Activated CD4-positive, alpha-beta memory T cell treated with anti-CD3 and anti-CD28 coated beads, Interleukin-2, amount 10 ng/mL, durations not matched to agents 7 days and 5 days (primary cell): ENCODE measurements around the gene HOXB8. TPM values are rescaled to one million over a fixed set of nuclear protein-coding genes. Genes with fewer than 3 reads are reported as not detected.

Experiments used
- CTCF ChIA-PET: fragments of 350-600 bp; sonication (Branson Sonifier 250); formaldehyde crosslinking; loops from one replicate; lab custom pipeline; 2021; ENCODE audit warnings: antibody characterized with exemption, inconsistent platforms; lab: Charles Lee
- POLR2A ChIA-PET: fragments of 350-600 bp; sonication (Branson Sonifier 250); formaldehyde crosslinking; loops from one replicate; lab custom pipeline; 2021; ENCODE audit warnings: antibody characterized with exemption; lab: Charles Lee
- DNase-seq: peaks from one replicate; pipeline ENCODE4 v3.0.0-alpha.2; 2020
- H3K27ac Mint-ChIP-seq: one replicate; pipeline ENCODE4 v1.8.0; 2021; ENCODE audit warnings: mild to moderate bottlenecking, mixed read lengths
- H3K27me3 Mint-ChIP-seq: one replicate; pipeline ENCODE4 v1.8.0; 2021; ENCODE audit warnings: mixed read lengths
- H3K36me3 Mint-ChIP-seq: one replicate; pipeline ENCODE4 v1.8.0; 2021; ENCODE audit warnings: low read depth, mixed read lengths
- H3K4me1 Mint-ChIP-seq: one replicate; pipeline ENCODE4 v1.8.0; 2021; ENCODE audit warnings: mixed read lengths
- H3K4me3 Mint-ChIP-seq: one replicate; pipeline ENCODE4 v1.8.0; 2021; ENCODE audit warnings: mild to moderate bottlenecking, mixed read lengths
- H3K9me3 Mint-ChIP-seq: one replicate; pipeline ENCODE4 v1.8.0; 2021; ENCODE audit warnings: mixed read lengths
- total RNA-seq, 2 experiments: library from RNA; stranded (reverse); gene quantifications; one replicate each; pipeline ENCODE4 v1.2.3, GENCODE V29; 2021

The HOXB8 gene
- total RNA-seq, 2 experiments from 2014 or later = not detected

DNA sequence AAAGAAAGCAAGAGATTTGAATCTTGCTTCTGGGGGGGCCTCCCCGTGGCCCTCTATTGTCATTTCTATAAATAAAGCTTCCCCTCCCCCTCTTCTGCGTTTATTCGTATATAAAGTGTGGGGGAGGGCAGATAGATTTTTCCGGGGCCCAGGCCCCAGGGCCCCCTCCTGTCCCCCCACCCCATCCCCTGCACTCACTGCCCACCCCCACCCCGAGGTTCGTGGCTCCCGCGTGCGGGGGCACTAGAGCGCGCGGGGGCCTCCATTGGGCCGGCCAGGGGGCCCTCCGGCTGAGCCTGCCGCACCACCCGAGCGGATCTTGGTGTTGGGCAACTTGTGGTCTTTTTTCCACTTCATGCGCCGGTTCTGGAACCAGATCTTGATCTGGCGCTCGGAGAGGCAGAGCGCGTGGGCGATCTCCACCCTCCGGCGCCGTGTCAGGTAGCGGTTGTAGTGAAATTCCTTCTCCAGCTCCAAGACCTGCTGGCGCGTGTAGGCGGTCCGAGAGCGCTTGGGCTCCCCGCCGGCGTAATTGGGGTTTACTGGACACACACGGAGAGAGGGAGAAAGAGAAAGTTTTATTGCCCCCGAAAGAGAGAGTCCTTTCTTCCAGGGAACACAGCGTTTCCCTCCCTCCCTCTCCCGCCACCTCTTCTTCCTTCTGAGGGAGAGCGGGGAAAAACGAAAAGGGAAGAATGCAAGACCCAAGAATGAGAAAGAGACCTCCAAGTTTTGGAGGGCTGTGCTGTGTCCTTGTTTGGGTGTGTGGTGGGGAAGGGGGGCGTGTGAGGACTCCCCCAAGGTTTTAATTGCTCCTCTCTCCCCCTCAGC lies 38.4 kb downstream of the HOXB8 start:
- POLR2A ChIA-PET = interaction anchor here (1.0 kb wide), 2 partner anchors 30 to 71 kb away, joined by 3 read pairs; no protein-coding TSS in a partner anchor
- Mint-ChIP-seq H3K27ac (peak overlapping the region; percentile 64), H3K4me3 (peak overlapping the region; percentile 83)

GRCh38 chr17:48575673-48576478 lies 39.2 kb downstream of the HOXB8 start:
- no peaks in the 10 kb centered on the region for H3K9me3 Mint-ChIP-seq
- peaks cover 48% of the 10 kb centered on the region for H3K4me1 Mint-ChIP-seq
- no peak overlapping the region for H3K27ac Mint-ChIP-seq
- peaks cover 17% of the 10 kb centered on the region for H3K36me3 Mint-ChIP-seq
- peaks cover 23% of the 10 kb centered on the region for H3K27me3 Mint-ChIP-seq
- ChIA-PET POLR2A (interaction anchor here (1.0 kb wide), 1 partner anchor 70 kb away, joined by 3 read pairs; no protein-coding TSS in a partner anchor), CTCF (interaction anchor here (1.3 kb wide), 1 partner anchor 224 kb away, joined by 3 read pairs; no protein-coding TSS in a partner anchor)
- no peak for DNase-seq
- H3K4me3 Mint-ChIP-seq = peak overlapping the region; percentile 58

More for the DNA sequence above, 38.4 kb downstream of the HOXB8 start:
- CTCF ChIA-PET = interaction anchor here (0.7 to 1.3 kb wide), 2 partner anchors 77 to 225 kb away, joined by 3 read pairs; no protein-coding TSS in a partner anchor
- Mint-ChIP-seq H3K27me3 (peaks cover 31% of the 10 kb centered on the region), H3K9me3 (no peaks in the 10 kb centered on the region), H3K36me3 (peaks cover 17% of the 10 kb centered on the region), H3K4me1 (peaks cover 55% of the 10 kb centered on the region)
- no peak for DNase-seq

- Mint-ChIP-seq H3K9me3 (no peaks in the 10 kb centered on the region), H3K4me3 (no peak overlapping the region), H3K27me3 (peaks cover 16% of the 10 kb centered on the region), H3K36me3 (peaks cover 17% of the 10 kb centered on the region), H3K4me1 (peaks cover 42% of the 10 kb centered on the region), H3K27ac (no peak overlapping the region)
- POLR2A ChIA-PET = no interaction called here
- CTCF ChIA-PET = interaction anchor here (0.7 kb wide), 1 partner anchor 146 kb away, joined by 3 read pairs; no protein-coding TSS in a partner anchor
- no peak for DNase-seq
These were observed 40.0 kb downstream of the HOXB8 start for GRCh38 chr17:48575066-48575582.

GRCh38 chr17:48574505-48575065 lies 40.5 kb downstream of the HOXB8 start:
- ChIA-PET CTCF (interaction anchor here (0.7 kb wide), 1 partner anchor 146 kb away, joined by 3 read pairs; no protein-coding TSS in a partner anchor), POLR2A (no interaction called here)
- Mint-ChIP-seq H3K4me1 (peaks cover 37% of the 10 kb centered on the region), H3K9me3 (no peaks in the 10 kb centered on the region), H3K36me3 (peaks cover 19% of the 10 kb centered on the region), H3K27ac (no peak overlapping the region), H3K27me3 (peaks cover 13% of the 10 kb centered on the region), H3K4me3 (no peak overlapping the region)
- no peak for DNase-seq

DNA sequence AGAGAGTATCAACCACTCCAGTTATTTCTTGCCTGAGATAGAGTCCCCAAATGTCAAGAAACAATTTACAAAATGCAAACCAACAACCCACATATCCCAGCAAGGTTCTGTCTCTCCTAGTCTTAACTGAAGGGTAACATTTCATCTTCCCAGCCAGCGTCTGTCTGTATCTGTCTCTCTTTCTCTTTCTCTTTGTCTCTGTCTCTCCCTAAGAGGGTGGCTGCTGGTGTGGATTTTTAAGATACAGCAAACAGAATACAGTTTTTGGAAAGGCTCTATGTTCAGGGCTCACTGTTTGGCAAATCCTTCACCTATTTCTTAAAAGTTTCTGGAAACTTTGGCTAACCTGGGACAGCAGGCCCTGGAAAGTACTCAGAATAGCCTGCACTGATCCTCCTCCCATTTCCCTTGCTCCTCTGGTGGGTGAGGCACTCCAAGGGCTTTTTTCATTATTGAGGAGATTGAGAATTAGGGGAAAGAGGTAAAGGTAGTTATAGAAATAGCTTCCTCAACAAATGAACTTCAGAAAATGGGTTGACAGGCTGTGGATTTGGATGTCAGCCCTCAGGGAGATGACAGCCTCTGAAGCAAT lies 43.2 kb downstream of the HOXB8 start:
- no peak for DNase-seq
- peaks cover 19% of the 10 kb centered on the region for H3K4me1 Mint-ChIP-seq
- no peak overlapping the region for H3K27ac Mint-ChIP-seq
- H3K9me3 Mint-ChIP-seq = no peaks in the 10 kb centered on the region
- H3K27me3 Mint-ChIP-seq = peaks cover 13% of the 10 kb centered on the region
- H3K4me3 Mint-ChIP-seq = no peak overlapping the region
- ChIA-PET POLR2A (no interaction called here), CTCF (no interaction called here)
- H3K36me3 Mint-ChIP-seq = peaks cover 19% of the 10 kb centered on the region

DNA sequence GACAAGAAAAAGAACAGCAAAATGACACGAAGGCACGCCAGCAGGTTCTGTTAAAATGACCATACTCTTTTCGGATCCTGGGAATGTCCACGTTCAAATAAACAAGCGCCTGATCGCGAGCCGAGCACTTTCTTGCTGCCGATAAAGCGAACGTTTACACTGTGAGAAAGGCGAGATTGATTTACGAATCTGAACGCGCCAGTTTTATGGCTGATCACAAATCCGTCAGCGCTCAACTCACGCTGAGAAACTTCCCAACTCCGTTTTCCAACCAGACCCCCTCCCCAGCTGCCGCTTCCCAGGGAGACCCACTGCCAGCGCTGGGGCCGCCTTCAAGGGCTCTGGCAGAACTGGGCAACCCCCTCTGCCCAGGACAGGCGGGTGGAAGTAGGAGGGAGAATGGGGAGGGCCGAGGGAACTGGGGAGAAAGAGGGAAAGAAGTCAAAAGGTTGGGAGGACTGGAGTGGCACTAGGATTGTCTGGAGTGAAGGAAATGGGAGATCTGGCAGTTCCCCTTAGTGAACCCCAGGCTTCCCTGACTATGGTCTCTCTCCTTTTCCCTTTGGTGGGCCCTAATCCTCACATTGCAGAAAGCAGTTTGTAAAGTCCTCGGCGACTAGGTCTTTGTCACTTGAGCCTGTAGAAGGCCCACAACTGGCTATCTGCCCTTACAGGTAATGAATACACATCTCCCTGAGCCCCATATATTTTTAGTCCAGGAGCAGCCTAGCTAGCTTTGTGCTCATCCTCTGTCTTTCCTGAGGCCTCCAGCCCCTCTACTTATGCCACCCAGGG lies 43.9 kb downstream of the HOXB8 start:
- Mint-ChIP-seq H3K27ac (no peak overlapping the region), H3K9me3 (no peaks in the 10 kb centered on the region), H3K4me1 (peaks cover 14% of the 10 kb centered on the region), H3K27me3 (peaks cover 11% of the 10 kb centered on the region), H3K36me3 (peaks cover 15% of the 10 kb centered on the region), H3K4me3 (no peak overlapping the region)
- POLR2A ChIA-PET = interaction anchor here (1.0 kb wide), 1 partner anchor 9 kb away, joined by 3 read pairs; no protein-coding TSS in a partner anchor
- no peak for DNase-seq
- CTCF ChIA-PET = no interaction called here

GRCh38 chr17:48570325-48571023 lies 44.6 kb downstream of the HOXB8 start:
- H3K27me3 Mint-ChIP-seq = peaks cover 11% of the 10 kb centered on the region
- H3K9me3 Mint-ChIP-seq = no peaks in the 10 kb centered on the region
- H3K36me3 Mint-ChIP-seq = peaks cover 10% of the 10 kb centered on the region
- H3K27ac Mint-ChIP-seq = no peak overlapping the region
- no peak overlapping the region for H3K4me3 Mint-ChIP-seq
- ChIA-PET CTCF (interaction anchor here (1.0 kb wide), 1 partner anchor 219 kb away, joined by 3 read pairs; no protein-coding TSS in a partner anchor), POLR2A (interaction anchor here (1.0 kb wide), 1 partner anchor 9 kb away, joined by 3 read pairs; no protein-coding TSS in a partner anchor)
- DNase-seq = no peak
- H3K4me1 Mint-ChIP-seq = peaks cover 8% of the 10 kb centered on the region

DNA sequence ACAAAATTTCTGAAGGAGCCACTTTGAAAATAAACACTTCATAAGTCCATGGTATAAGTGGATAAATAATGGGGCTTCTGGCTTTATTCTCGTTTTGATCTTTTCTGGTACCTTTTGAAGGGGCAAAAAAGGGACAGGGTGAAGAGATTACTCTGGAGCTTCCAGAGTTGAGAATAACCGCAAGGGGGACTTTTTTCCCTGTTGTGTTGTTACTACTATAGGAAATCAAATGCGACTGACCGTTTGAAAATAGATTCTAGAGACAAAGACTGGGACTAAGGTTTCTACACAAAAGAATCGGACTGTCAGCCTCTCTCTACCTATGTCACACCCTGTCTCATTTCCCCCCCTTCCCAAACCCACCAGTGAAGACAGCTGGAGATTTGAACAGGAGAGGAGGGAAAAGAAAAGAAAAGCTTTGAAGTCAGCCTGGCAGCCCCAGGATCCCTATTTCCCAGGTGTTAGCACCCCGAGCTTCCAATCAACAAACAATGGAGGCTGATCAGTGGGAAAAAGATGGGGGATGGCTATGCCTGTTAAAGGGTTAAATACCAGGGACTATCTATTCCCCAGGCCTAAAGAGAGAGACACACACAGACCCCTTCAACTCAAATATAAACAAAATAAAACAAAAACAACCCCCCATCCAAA lies 45.3 kb downstream of the HOXB8 start:
- Mint-ChIP-seq H3K4me1 (peaks cover 6% of the 10 kb centered on the region), H3K9me3 (no peaks in the 10 kb centered on the region), H3K27ac (no peak overlapping the region), H3K36me3 (peaks cover 10% of the 10 kb centered on the region), H3K27me3 (peaks cover 11% of the 10 kb centered on the region), H3K4me3 (no peak overlapping the region)
- ChIA-PET POLR2A (interaction anchor here (0.7 to 1.4 kb wide), 3 partner anchors 8 to 18 kb away, joined by 3 read pairs; no protein-coding TSS in a partner anchor), CTCF (interaction anchor here (1.0 kb wide), 2 partner anchors 78 to 218 kb away, joined by 3 read pairs; no protein-coding TSS in a partner anchor)
- DNase-seq = no peak

GRCh38 chr17:48569240-48569582 lies 45.9 kb downstream of the HOXB8 start:
- no peak for DNase-seq
- Mint-ChIP-seq H3K27me3 (peaks cover 11% of the 10 kb centered on the region), H3K9me3 (no peaks in the 10 kb centered on the region), H3K36me3 (peaks cover 10% of the 10 kb centered on the region), H3K4me3 (no peak overlapping the region), H3K27ac (no peak overlapping the region), H3K4me1 (peaks cover 9% of the 10 kb centered on the region)
- ChIA-PET POLR2A (interaction anchor here (0.7 to 1.4 kb wide), 2 partner anchors 16 to 17 kb away, joined by 3 read pairs; no protein-coding TSS in a partner anchor), CTCF (interaction anchor here (1.0 kb wide), 1 partner anchor 77 kb away, joined by 3 read pairs; no protein-coding TSS in a partner anchor)

DNA sequence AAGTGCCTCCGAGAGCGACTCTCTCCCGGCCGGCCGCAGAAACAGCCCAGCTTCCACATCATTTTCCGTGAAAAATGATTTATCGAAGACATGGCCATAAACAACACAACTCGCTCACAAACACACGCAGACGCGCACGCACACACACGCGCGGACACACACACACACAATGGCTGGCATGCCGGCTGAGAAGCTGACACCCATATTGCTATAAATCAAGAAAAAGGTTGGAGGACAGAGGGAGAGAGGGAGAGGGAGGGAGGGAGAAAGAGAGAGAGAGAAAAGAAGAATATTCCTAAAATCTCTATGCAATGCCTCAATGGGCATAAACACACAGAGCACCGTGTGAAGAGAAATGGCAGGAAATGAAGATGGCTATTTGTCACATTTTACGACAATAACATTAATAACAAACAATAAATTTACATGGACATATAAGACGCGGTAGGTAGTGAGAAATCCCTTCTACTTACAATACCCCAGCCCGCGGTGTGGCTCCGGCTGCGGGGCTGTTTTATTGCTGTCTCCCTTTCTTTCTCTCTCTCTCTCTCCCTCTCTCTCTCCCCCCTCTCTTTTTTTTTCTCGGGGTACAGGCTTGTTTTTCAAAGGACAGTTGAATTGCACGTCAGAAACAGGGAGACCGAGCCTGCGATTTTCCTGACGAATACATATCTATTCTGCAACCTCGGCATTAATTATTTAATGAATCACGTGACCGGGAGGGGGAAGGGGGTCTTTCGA lies 46.4 kb downstream of the HOXB8 start:
- peaks cover 14% of the 10 kb centered on the region for H3K27me3 Mint-ChIP-seq
- no peak overlapping the region for H3K27ac Mint-ChIP-seq
- ChIA-PET CTCF (interaction anchor here (1.0 to 1.3 kb wide), 2 partner anchors 24 to 77 kb away, joined by 3 read pairs; no protein-coding TSS in a partner anchor), POLR2A (interaction anchor here (1.4 kb wide), 1 partner anchor 17 kb away, joined by 3 read pairs; no protein-coding TSS in a partner anchor)
- peaks cover 9% of the 10 kb centered on the region for H3K36me3 Mint-ChIP-seq
- H3K4me3 Mint-ChIP-seq = no peak overlapping the region
- H3K9me3 Mint-ChIP-seq = no peaks in the 10 kb centered on the region
- no peak for DNase-seq
- peaks cover 9% of the 10 kb centered on the region for H3K4me1 Mint-ChIP-seq
